Measurements from ENCODE around the gene MEGF11. TPM values are rescaled to one million over a fixed set of nuclear protein-coding genes. Genes with fewer than 3 reads are reported as not detected.

Gene MEGF11
- total RNA-seq, 1 experiment from 2014 or later, result 0.09 TPM

- Mint-ChIP-seq H3K4me3 (ENCODE audit: unreplicated experiment) (no peak overlapping the region), H3K36me3 (ENCODE audit: insufficient read depth, unreplicated experiment) (no peaks in the 10 kb centered on the region), H3K27me3 (ENCODE audit: insufficient read depth, unreplicated experiment) (peaks cover 65% of the 10 kb centered on the region), H3K4me1 (ENCODE audit: insufficient read depth, unreplicated experiment) (no peaks in the 10 kb centered on the region), H3K27ac (ENCODE audit: low read depth, unreplicated experiment) (no peak overlapping the region), H3K9me3 (ENCODE audit: unreplicated experiment) (no peaks in the 10 kb centered on the region)
- POLR2A ChIA-PET, result interaction anchor here (0.6 to 1.3 kb wide), 3 partner anchors 14 to 484 kb away, joined by 3 read pairs; no protein-coding TSS in a partner anchor
- CTCF ChIA-PET, result no interaction called here
- intact Hi-C loops (cut with micrococcal nuclease), result no loop called here
- no peak for DNase-seq (ENCODE audit: unreplicated experiment)
- BruUV-seq (replicated peaks), result no TSS peak
- no peak for TF ChIP-seq CTCF (IDR thresholded peaks at IDR 0.05; ENCODE audit: unreplicated experiment)
Measured at GRCh38 chr15:66157507-66157906, 96.0 kb downstream of the MEGF11 start.

DNA sequence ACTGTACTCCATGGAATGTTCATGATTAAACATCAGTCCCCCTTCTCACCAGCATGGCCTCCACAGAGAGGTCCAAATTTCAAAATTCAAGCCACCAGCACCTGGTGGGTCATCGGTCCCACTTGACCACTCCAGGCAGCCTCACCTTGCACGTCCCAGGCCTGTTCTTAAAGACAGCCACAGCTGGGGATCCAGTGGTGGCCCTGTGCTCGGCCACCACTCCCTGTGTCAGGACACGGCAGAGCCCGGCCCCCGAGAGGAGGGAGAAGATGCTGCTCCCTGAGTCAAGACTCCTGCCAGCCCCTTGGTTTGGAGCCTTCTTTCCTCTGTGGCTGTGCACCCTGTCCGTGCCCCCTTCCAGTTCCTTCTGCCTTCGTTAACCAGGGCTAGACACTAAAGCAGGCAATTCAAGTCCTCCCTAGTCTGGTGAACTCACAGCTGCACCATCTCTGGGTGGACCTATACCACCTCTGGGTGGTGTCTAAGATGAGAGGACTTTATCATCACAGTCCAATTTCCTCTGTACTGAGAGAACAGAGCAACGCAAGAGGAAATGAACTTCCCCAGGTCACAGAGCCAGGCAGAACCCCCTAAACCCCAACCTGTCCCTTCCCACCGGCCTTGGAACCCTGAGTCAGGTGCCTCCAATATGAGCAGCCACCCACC lies 97.1 kb downstream of the MEGF11 start:
- Mint-ChIP-seq H3K4me1 (ENCODE audit: insufficient read depth, unreplicated experiment) (no peaks in the 10 kb centered on the region), H3K36me3 (ENCODE audit: insufficient read depth, unreplicated experiment) (no peaks in the 10 kb centered on the region), H3K27me3 (ENCODE audit: insufficient read depth, unreplicated experiment) (peaks cover 76% of the 10 kb centered on the region), H3K4me3 (ENCODE audit: unreplicated experiment) (no peak overlapping the region), H3K27ac (ENCODE audit: low read depth, unreplicated experiment) (no peak overlapping the region), H3K9me3 (ENCODE audit: unreplicated experiment) (no peaks in the 10 kb centered on the region)
- no peak for TF ChIP-seq CTCF (IDR thresholded peaks at IDR 0.05; ENCODE audit: unreplicated experiment)
- no peak for DNase-seq (ENCODE audit: unreplicated experiment)
- ChIA-PET CTCF (no interaction called here), POLR2A (interaction anchor here (0.6 to 1.3 kb wide), 2 partner anchors 13 to 101 kb away, joined by 3 read pairs; no protein-coding TSS in a partner anchor)
- no TSS peak for BruUV-seq (replicated peaks)
- intact Hi-C loops (cut with micrococcal nuclease), result no loop called here

DNA sequence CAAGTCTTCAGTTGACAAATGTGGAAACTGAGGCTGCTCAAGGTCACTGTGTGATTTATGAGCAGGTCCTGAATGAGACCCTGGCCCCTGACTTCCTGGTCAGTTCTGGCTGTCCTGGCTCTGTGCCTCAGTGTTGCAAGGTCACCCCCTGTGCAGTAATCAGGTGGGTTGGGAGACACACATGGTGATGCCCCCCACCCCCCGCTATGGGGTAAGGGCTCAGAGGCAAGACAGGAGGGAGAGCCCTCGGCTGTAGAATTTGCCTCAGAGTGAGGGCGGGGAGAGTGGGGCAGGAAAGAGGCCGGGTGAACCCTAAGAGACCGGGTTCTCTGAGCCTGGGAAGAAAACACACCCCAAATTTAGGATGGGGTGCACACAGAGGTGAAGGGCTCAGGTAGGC lies 98.5 kb downstream of the MEGF11 start:
- Mint-ChIP-seq H3K27me3 (ENCODE audit: insufficient read depth, unreplicated experiment) (peaks cover 90% of the 10 kb centered on the region), H3K27ac (ENCODE audit: low read depth, unreplicated experiment) (no peak overlapping the region), H3K4me1 (ENCODE audit: insufficient read depth, unreplicated experiment) (no peaks in the 10 kb centered on the region), H3K4me3 (ENCODE audit: unreplicated experiment) (no peak overlapping the region), H3K9me3 (ENCODE audit: unreplicated experiment) (no peaks in the 10 kb centered on the region), H3K36me3 (ENCODE audit: insufficient read depth, unreplicated experiment) (no peaks in the 10 kb centered on the region)
- intact Hi-C loops (cut with micrococcal nuclease), result no loop called here
- TF ChIP-seq CTCF (IDR thresholded peaks at IDR 0.05; ENCODE audit: unreplicated experiment), result no peak
- no TSS peak for BruUV-seq (replicated peaks)
- ChIA-PET POLR2A (no interaction called here), CTCF (interaction anchor here (0.8 kb wide), 1 partner anchor 8 kb away, joined by 4 read pairs; no protein-coding TSS in a partner anchor)
- DNase-seq (ENCODE audit: unreplicated experiment), result no peak

DNA sequence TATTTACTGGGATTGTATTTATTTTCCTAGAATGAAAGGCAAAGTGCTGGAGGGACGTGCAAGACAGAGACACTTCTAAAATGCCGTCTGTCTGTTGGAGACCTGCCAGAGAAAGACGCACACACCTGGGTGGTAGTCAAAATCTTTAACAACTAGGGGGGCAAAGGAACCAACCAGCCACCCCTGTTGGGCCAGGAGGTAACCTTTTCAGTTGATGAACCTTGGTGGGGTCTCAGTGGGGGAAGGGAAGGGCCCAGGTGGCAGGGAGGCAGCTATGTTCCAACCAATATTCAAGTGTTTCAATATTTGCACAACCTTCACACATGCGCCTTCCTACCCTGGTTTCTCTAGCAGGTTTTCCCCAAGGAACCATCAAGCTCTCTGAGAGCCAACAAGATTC lies 99.0 kb downstream of the MEGF11 start:
- Mint-ChIP-seq H3K27me3 (ENCODE audit: insufficient read depth, unreplicated experiment) (peaks cover 92% of the 10 kb centered on the region), H3K4me1 (ENCODE audit: insufficient read depth, unreplicated experiment) (no peaks in the 10 kb centered on the region), H3K9me3 (ENCODE audit: unreplicated experiment) (no peaks in the 10 kb centered on the region), H3K4me3 (ENCODE audit: unreplicated experiment) (no peak overlapping the region), H3K36me3 (ENCODE audit: insufficient read depth, unreplicated experiment) (no peaks in the 10 kb centered on the region), H3K27ac (ENCODE audit: low read depth, unreplicated experiment) (no peak overlapping the region)
- BruUV-seq (replicated peaks), result no TSS peak
- intact Hi-C loops (cut with micrococcal nuclease), result no loop called here
- TF ChIP-seq CTCF (IDR thresholded peaks at IDR 0.05; ENCODE audit: unreplicated experiment), result no peak
- POLR2A ChIA-PET, result no interaction called here
- no peak for DNase-seq (ENCODE audit: unreplicated experiment)
- CTCF ChIA-PET, result interaction anchor here (0.6 to 0.8 kb wide), 2 partner anchors 8 to 14 kb away, joined by 3 to 4 read pairs; no protein-coding TSS in a partner anchor
